GM18951 (cell line): ENCODE measurements around the gene DIAPH1.
A peak's percentile ranks its signal among the peaks of the same experiment; 100 is the strongest.

Experiments used
- POLR2A ChIP-seq: IDR thresholded peaks from 4 replicates; pipeline ENCODE4 v1.6.1; 2011; ENCODE audit warnings: mild to moderate bottlenecking; ENCODE audit not compliant: insufficient read length, insufficient read depth; ENCODE audit errors: extremely low read depth
- in situ Hi-C: fragments of 300-500 bp; cut with MboI; formaldehyde crosslinking; loops from one replicate; pipeline ENCODE4 v1.12.0; 2022; ENCODE audit warnings: low sequenced_read_pairs, mixed read lengths, inconsistent platforms; ENCODE audit not compliant: unreplicated experiment

The DIAPH1 gene

DNA sequence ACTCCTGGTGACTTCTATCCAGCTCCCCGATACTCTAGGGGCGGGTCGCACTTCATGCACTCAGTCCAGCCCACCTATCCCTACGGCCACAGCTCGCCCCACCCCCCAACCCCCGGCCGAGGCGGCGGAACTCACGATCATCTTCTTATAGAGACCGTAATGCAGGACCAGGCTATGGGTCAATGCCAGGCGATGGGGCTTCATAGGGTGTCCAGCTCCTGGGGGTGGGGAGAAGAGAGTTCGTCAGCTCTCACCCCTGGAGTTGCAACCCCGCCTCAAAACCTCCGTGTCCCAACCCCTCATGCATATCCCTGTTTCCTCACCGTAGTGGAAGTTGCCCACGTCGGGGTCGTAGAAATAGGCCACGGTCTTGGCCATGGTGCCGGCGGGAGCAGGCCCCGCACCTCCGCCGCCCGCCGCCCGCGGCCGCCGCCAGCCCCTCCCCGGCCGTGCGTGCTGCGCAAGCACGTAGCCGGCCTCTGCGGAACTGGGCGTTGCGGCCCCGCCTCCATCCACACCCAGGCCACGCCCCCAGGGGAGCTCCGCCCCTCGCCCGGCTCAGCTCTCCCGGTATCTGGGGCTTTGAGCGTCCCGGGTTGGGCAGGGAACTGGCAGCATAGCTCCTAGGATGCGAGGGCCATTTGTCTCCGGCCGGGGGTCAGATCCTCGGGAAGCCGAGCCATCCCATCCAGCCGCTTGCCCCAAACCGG is 17.8 kb upstream of the DIAPH1 start, which contains the start of the genes HDAC3 and RELL2:
HDAC3 (minus strand) TSS at position 437 of the 710 bp plus-strand sequence; CDS start at position 378, 59 bp downstream.
RELL2 (plus strand) TSS at position 585 of the 710 bp plus-strand sequence. CDS start 1,229 bp downstream, outside the sequence.
- peak; percentile 92 for TF ChIP-seq POLR2A
- in situ Hi-C loops: no loop called here

- in situ Hi-C loops: no loop called here
These were observed 17.3 kb upstream of the DIAPH1 start for GRCh38 chr5:141636106-141636412.

DNA sequence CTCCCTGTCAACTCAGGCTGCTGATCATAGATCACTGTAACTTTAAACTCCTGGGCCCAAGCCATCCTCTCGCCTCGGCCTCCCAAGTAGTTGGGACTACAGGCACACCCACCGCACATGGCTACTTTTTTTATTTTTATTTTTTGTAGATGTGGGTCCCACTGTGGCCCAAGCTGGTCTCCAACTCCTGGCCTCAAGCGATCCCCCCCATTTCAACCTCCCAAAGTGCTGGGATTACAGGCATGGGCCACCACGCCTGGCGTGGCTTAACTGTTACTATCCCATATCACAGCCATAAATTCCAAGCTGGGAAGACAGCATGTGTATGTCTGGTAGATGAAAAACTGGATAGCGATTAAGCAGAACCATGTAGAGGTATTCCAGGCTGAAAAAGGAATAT is 16.8 kb upstream of the DIAPH1 start:
- in situ Hi-C loops: no loop called here

More at GRCh38 chr5:141636106-141636412, 17.3 kb upstream of the DIAPH1 start:
- TF ChIP-seq POLR2A: no peak

DNA sequence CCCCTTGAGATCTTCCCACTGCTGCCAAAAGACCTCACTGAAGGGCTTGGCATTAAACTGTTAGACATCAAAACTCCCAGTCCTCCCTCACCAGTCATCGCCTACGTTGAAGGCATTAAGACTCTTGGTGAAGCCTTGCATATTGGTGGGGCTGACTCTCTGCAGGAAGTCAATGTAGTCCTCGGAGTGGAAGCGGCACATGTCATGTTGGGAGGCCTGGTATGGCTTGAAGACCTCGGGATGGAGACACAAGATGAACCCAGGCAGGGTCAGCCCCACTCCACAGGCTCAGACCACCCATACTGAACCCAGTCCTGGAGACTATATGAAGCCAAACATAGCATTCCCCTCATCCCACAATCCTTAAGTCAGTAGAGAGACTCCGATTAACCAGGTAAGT is 15.9 kb upstream of the DIAPH1 start:
- in situ Hi-C loops: no loop called here
- TF ChIP-seq POLR2A: no peak

More for the DNA sequence above, 16.8 kb upstream of the DIAPH1 start:
- no peak for TF ChIP-seq POLR2A

DNA sequence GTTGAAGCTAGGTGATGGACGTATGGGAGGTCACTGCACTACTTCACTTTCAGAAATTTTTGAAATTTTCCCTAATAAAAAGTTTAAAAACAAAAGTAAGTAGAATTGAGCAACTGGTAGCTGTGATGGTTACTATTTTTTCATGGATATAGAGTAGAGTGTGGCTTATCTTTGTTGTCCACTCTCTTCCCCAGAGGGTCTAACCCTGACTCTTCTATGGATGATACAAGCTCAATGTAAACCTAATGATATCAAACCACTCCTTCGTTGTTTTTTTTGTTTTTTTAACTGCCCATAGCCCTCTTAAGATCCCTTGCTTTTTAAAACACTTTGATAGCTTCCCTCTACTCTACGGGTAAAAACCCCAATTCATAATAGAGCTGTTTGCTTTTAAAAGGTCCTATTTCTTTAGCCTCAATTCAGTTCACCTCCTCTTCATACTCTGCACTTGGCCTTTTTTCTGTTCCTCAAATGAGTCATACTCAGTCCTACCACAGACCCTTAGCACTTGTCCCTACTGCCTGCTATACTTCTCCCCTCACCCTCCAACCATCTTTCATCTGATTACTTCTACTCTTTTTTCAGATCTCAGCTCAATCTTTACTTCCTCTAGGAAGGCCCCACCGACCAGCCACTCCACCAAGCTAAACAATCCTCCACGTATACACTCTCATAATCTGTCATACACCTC is 15.2 kb upstream of the DIAPH1 start:
- in situ Hi-C loops: no loop called here
- no peak for TF ChIP-seq POLR2A

DNA sequence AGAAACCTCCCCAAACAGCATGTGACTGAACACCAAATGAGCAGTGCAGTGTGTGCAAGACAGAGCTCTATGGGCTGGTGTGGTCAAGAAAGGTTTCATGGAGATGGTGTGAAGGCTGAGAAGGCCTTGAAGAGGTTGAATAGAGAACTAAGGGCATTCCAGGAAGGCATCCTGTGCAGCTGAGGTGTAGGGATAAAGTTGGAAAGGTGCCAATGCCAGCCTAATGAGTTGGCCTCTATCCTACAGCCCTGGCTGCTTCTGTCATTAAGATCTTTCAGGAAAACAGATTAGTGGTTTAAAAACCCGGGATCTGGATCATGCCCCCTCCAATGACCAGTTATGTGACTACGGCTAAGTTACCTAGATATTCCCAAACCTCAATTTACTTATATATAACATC is 13.8 kb upstream of the DIAPH1 start:
- in situ Hi-C loops: no loop called here
- TF ChIP-seq POLR2A: no peak

DNA sequence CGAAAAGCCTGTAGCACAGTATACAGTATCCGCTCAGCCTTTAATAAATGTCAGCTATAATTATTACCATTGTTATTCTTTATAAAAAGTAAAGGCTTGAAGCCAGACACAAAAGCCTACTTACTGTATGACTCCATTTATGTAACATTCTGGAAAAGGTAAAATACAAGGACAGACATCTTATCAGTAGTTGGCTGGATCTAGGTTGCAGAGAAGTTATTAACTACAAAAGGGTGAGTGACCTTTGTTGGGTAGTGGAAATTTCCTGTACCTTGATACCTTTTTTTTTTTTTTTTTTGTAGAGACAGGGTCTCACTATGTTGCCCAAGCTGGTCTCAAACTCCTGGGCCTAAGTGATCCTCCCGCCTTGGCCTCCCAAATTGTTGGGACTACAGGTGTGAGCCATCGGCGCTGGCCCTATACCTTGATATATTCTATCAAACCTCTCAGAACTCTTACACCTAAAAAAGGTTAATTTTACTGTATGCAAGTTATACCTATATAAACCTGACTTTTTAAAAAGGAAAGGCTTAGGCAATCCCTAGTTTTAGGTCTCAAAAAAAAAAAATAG is 11.9 kb upstream of the DIAPH1 start:
- in situ Hi-C loops: no loop called here
- no peak for TF ChIP-seq POLR2A

DNA sequence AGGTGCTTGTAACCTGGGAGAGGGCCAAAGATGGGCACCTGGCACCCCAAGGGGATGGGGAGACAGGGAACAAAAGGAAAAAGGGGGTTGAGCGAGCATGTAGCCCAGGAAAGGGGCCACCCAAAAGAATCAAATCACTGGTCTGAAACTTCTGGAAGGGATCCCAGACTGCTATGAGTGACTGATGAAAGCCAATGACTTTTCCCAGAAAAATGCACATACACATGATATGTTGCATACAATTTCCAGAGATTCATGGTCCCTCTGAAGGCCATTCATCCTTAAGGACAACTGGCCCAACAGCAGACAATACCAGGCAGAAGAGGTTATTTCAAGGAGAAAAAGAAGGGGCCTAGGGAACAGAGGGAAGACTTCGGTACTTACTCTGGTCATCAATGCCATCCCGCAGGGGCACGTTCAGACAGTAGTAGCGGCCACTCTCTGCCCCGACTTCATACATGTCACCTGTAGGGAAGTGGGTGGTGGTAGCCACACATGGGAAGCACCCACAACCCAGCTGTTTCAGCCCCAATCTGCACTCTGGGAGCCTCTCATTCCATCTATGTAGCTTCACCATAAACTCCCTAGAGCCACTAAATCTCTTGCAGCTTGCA is 9.5 kb upstream of the DIAPH1 start:
- in situ Hi-C loops: no loop called here
- TF ChIP-seq POLR2A: no peak

DNA sequence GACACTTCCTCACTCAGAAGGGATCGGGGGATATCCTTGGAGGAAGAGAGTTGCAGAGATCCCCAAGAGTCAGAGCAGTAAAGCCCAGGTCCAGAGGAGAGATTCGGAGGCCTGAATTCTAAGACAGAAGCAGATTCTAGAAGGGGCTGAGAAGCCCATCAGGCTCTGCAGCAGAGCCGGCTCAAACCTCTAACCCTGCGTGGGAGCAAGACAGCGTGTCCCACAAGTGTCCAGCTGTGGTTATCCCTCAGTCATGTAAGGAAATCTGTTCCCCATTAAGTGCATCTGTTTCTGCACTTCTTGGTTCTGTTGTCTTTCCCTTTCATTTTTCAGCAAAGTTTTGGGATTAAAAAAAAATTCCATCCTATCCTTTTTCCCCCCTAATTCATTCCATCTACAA is 4.8 kb upstream of the DIAPH1 start:
- no peak for TF ChIP-seq POLR2A
- in situ Hi-C loops: loop anchor here (5.0 kb wide), 1 partner anchor 36 kb away; no protein-coding TSS in a partner anchor

DNA sequence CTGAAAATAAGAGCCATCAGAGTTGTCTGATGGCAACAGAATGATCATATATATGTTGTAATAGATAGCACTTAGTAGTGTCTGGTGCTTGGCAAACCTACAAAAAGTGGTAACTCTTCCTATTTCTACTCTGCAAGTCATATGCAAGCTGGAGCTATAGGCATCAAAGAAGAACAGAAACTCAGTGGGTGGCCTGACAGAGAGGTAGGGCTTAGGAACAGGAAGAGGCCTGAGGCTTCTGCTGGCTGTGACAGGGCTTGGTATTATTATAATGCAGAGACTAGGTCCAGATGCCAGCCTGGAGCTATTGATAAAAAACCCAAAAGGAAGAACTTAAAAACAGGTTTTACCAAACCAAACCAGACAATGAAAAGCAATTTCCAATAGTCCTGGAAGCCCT is 4.4 kb upstream of the DIAPH1 start:
- in situ Hi-C loops: loop anchor here (5.0 kb wide), 1 partner anchor 36 kb away; no protein-coding TSS in a partner anchor

DNA sequence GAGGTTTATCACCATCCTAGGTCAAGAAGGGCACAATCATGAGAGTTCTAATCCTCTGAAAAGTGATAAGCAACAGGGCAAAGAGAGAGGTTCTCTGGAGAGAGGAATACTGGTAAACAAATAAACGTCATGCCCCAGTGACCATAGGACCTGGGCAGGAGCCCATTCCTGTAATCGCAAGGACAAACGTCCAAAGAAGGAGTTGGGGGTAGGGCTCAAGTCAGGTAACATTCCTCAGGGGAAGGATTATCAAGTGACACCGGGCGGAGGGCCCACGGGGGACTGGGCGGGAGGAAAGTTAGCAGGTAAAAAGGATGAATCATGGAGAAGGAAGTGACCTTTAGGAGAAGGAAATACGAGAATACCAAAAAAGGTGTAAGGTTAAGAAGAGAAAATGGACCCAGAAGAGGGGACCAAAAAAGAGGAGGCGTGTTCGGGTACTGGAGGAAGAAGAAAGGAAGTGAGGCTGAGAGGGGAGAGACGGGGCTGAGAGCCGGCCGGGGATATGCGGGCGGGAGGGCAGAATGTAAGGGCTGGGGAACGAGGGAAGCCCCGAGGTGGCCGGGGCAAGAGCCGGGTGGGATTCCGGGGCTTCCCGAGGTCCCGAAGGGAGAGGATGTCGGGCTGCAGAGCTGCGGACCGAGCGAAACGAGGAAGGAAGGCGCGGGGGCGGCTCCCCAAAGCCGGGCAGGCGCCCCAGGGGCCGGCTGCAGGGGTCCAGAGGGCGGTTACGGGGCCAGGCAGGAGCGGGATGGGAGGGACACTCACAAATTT is 583 bp downstream of the DIAPH1 start:
- TF ChIP-seq POLR2A: no peak
- in situ Hi-C loops: no loop called here

More for the DNA sequence above, 4.4 kb upstream of the DIAPH1 start:
- no peak for TF ChIP-seq POLR2A

- in situ Hi-C loops: no loop called here
- no peak for TF ChIP-seq POLR2A
These were observed 1.1 kb downstream of the DIAPH1 start for GRCh38 chr5:141617682-141618029.

DNA sequence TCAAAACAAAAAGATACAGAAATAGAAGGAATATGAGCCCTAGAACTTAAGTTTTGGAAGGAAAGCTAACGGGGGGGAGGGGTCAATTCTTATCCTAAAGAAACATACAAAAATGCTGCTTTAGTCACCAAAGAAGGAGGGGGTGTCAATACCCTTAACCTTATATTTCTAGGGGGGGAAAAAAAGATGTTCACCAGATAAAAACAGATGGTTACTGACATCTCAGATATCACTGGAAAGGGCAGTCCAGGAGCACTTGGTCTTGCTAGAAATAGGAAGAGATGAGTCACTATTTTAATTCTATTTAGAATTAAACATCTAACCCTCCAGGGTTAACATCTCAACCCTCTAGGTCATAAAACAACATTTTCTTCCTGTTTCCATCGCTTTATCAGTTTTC is 1.7 kb downstream of the DIAPH1 start:
- no peak for TF ChIP-seq POLR2A
- in situ Hi-C loops: no loop called here
